Right lobe of liver (tissue), 6 donors: ENCODE results near the gene MOAP1. TPM values are rescaled to one million over a fixed set of nuclear protein-coding genes. Genes with fewer than 3 reads are reported as not detected.
"Not testable (repeated sequence)": the region's sequence is repeated elsewhere in the genome, so short reads cannot be mapped to it uniquely, and the experiment has no call there.

Source experiments
- ATAC-seq, 4 donors: fragments of 200-7000 bp; cut with Tn5 transposase; one replicate each; pipeline ENCODE4 v1.9.1; 2020; ENCODE audit warnings: mild to moderate bottlenecking in 4 of 4, moderate library complexity in 4 of 4
- DNase-seq, 3 donors: peaks; one replicate each; pipeline ENCODE4 v3.0.0-alpha.2; 2020
- H3K27ac ChIP-seq, 3 donors: fragments of 200-600 bp; one replicate each; pipeline ENCODE4 v1.8.0; 2022
- H3K27me3 ChIP-seq, 2 donors: fragments of 200-600 bp; one replicate each; pipeline ENCODE4 v1.8.0; 2022
- H3K36me3 ChIP-seq, 4 donors: fragments of 200-600 bp; sonication (generic) in 1 of 4; one replicate each; pipeline versions ENCODE4 v1.5.1 to v1.8.0; 2017 to 2022; ENCODE audit warnings: control low read depth in 1 of 4
- H3K4me1 ChIP-seq, 4 donors: fragments of 200-600 bp; sonication (generic) in 1 of 4; one replicate each; pipeline versions ENCODE4 v1.5.1 to v1.8.0; 2017 to 2022; ENCODE audit warnings: control low read depth in 1 of 4
- H3K4me3 ChIP-seq, 3 donors: fragments of 200-600 bp; one replicate each; pipeline ENCODE4 v1.8.0; 2022
- H3K9me3 ChIP-seq, 4 donors: fragments of 200-600 bp; sonication (generic) in 1 of 4; one replicate each; pipeline versions ENCODE4 v1.5.1 to v1.8.0; 2017 to 2022; ENCODE audit warnings: control low read depth in 1 of 4
- CTCF ChIP-seq, 4 donors: fragments of 200-600 bp in 3 of 4; fragments of 450-650 bp in 1 of 4; IDR thresholded peaks; one replicate each; pipeline versions ENCODE4 v1.5.1 to v1.8.0; 2016 to 2022; ENCODE audit warnings: antibody characterized with exemption in 4 of 4, mild to moderate bottlenecking in 2 of 4
- POLR2A ChIP-seq: fragments of 450-650 bp; IDR thresholded peaks from one replicate; pipeline ENCODE4 v1.6.1; 2017; ENCODE audit warnings: antibody characterized with exemption, mild to moderate bottlenecking
- WGBS: methylation state at CpG from one replicate; pipeline ENCODE4 v1.1.6; 2018; ENCODE audit warnings: low coverage, low lambda C conversion rate; ENCODE audit not compliant: insufficient coverage; ENCODE audit errors: missing lambda C conversion rate; 5-methylcytosine and 5-hydroxymethylcytosine counted together
- intact Hi-C, 2 donors: fragments of 100-400 bp; cut with DNase I; formaldehyde crosslinking; loops; one replicate each; pipeline versions ENCODE4 v1.11.2 to v1.14.1; 2022
- total RNA-seq, 6 experiments: library from RNA; depleted of rRNA in 2 of 6; stranded (reverse); fragments of >200 nt in 2 of 6; fragmentation: NEBNext Ultra II Directional in 3 of 6; extraction: Animal tissue kit (Norgen Biotek cat#: 25700) in 3 of 6; gene quantifications; one replicate each; pipeline versions ENCODE4 v1.1.0 to v1.2.4, GENCODE V29; 2016 to 2023
- donor health status: DM: no; HTN: yes; CAD: no.
- donor health status: DM: no; HTN: no; CAD: no.
- donor health status: DM: no; HTN: no; CAD: no.
- donor health status: DM: no; HTN: yes; CAD: no.
- donor health status: DM: no; HTN: yes; CAD: no.

MOAP1 gene
- total RNA-seq, 6 experiments from 2014 or later = 9.4 to 13.5 (median 11.3) TPM

- Histone ChIP-seq H3K27me3 (no peaks in the 10 kb centered on the region), H3K9me3 (no peaks in the 10 kb centered on the region), H3K4me3 (no peak overlapping the region), H3K4me1 (peaks cover 0 to 13% (median 6%) of the 10 kb centered on the region in 4 donors), H3K36me3 (no peaks in the 10 kb centered on the region), H3K27ac (no peak overlapping the region)
- WGBS = 100% methylated on average over 1 of the region's 8 CpGs
- intact Hi-C loops = loop anchor here in 1 of 2 donors (10.0 kb wide), 1 partner anchor 194 kb away; no protein-coding TSS in a partner anchor
- DNase-seq = peak in 1 of 3 donors; percentile 37
- no peak for TF ChIP-seq POLR2A
- TF ChIP-seq CTCF (IDR thresholded peaks at IDR 0.05) = no peak
- no peak for ATAC-seq
Observed at GRCh38 chr14:93148979-93149378, 35.7 kb downstream of the MOAP1 start.

GRCh38 chr14:93146119-93146518 lies 38.6 kb downstream of the MOAP1 start:
- Histone ChIP-seq H3K9me3 (no peaks in the 10 kb centered on the region), H3K27ac (no peak overlapping the region), H3K4me3 (no peak overlapping the region), H3K4me1 (peaks cover 0 to 27% (median 8%) of the 10 kb centered on the region in 4 donors), H3K36me3 (no peaks in the 10 kb centered on the region), H3K27me3 (no peaks in the 10 kb centered on the region)
- intact Hi-C loops = loop anchor here in 1 of 2 donors (10.0 kb wide), 1 partner anchor 191 kb away; no protein-coding TSS in a partner anchor
- 75% methylated on average over 6 of the region's 9 CpGs for WGBS
- ATAC-seq (no peak), DNase-seq (no peak)
- TF ChIP-seq POLR2A = no peak
- TF ChIP-seq CTCF (IDR thresholded peaks at IDR 0.05) = no peak

- Histone ChIP-seq H3K36me3 (no peaks in the 10 kb centered on the region), H3K9me3 (no peaks in the 10 kb centered on the region), H3K4me3 (no peak overlapping the region), H3K27me3 (no peaks in the 10 kb centered on the region), H3K4me1 (peaks cover 0 to 20% (median 8%) of the 10 kb centered on the region in 4 donors), H3K27ac (peak overlapping the region in 2 of 3 donors; percentile 56 to 73)
- intact Hi-C loops = loop anchor here in 1 of 2 donors (10.0 kb wide), 1 partner anchor 188 kb away; no protein-coding TSS in a partner anchor
- peak; percentile 79 to 87 (median 82) for ATAC-seq
- peak; percentile 65 to 78 (median 70) for DNase-seq
- TF ChIP-seq POLR2A = no peak
- no peak for TF ChIP-seq CTCF (IDR thresholded peaks at IDR 0.05)
- 41% methylated on average over 8 of the region's 13 CpGs for WGBS
Observed at GRCh38 chr14:93142854-93143652, 41.6 kb downstream of the MOAP1 start.

DNA sequence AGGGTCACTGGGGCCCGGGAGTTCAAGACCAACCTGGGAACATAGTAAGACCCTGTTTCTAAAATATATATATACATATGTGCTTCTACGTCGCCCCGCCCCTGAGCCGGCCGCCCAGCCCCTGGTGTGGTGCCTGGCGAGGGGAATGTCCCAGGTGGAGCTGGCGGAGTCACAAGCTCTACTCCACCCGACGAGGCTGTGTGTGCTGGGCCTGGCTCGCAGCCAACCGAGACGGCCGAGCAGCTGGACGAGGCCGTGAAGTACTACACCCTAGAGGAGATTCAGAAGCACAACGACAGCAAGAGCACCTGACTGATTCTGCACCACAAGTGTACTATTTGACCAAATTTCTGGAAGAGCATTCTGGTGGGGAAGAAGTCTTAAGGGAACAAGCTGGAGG lies 46.8 kb downstream of the MOAP1 start:
- Histone ChIP-seq H3K36me3 (no peaks in the 10 kb centered on the region), H3K4me3 (no peak overlapping the region), H3K27ac (peak overlapping the region in 2 of 3 donors; percentile 95 to 97), H3K4me1 (peaks cover 0 to 60% (median 29%) of the 10 kb centered on the region in 4 donors), H3K27me3 (no peaks in the 10 kb centered on the region), H3K9me3 (no peaks in the 10 kb centered on the region)
- DNase-seq (peak; percentile 81 to 86 (median 85)), ATAC-seq (peak; percentile 41 to 61 (median 56))
- intact Hi-C loops = no loop called here
- TF ChIP-seq CTCF (IDR thresholded peaks at IDR 0.05) = peak; percentile 15 to 47 (median 16)
- no peak for TF ChIP-seq POLR2A
- WGBS = 22% methylated on average over 9 of the region's 17 CpGs

GRCh38 chr14:93136508-93136907 lies 48.2 kb downstream of the MOAP1 start:
- ATAC-seq, H3K27me3 ChIP-seq, DNase-seq, H3K36me3 ChIP-seq, intact Hi-C loops, H3K9me3 ChIP-seq, H3K4me3 ChIP-seq: not testable (repeated sequence)
- 52% methylated on average over 4 of the region's 13 CpGs for WGBS
- Histone ChIP-seq H3K27ac (peak overlapping the region in 2 of 3 donors; percentile 95 to 97), H3K4me1 (peaks cover 0 to 65% (median 28%) of the 10 kb centered on the region in 4 donors)
